ENCODE data around the gene GDPD3. TPM values are rescaled to one million over a fixed set of nuclear protein-coding genes. Genes with fewer than 3 reads are reported as not detected.
A peak's percentile ranks its signal among the peaks of the same experiment; 100 is the strongest.

Gene GDPD3
- total and polyA plus RNA-seq, 2 of the 13 experiments (the other 11 are each of a cell fraction or from before 2014, with no cell fraction given) = 18.7 to 20.6 TPM

- TF ChIP-seq ARID4A (CRISPR knock-in tag; IDR thresholded peaks at IDR 0.05; ENCODE audit: borderline replicate concordance) (peak; percentile 78; the same call in 1 of the 2 replicates), HIVEP1 (CRISPR knock-in tag; IDR thresholded peaks at IDR 0.05) (no peak), ELF4 (CRISPR knock-in tag; IDR thresholded peaks at IDR 0.05; ENCODE audit: borderline replicate concordance) (peak; percentile 80; the same call in 1 of the 2 replicates), ATM (IDR thresholded peaks at IDR 0.05; ENCODE audit: borderline replicate concordance) (0 out of 2 replicates have a peak, but pooled peaks have one; percentile 87), JUND (CRISPR knock-in tag; IDR thresholded peaks at IDR 0.05) (no peak), LBX2 (CRISPR knock-in tag; IDR thresholded peaks at IDR 0.05; ENCODE audit: borderline replicate concordance) (no peak), NONO (IDR thresholded peaks at IDR 0.05) (no peak), NONO (CRISPR knock-in tag; conservative IDR thresholded peaks at IDR 0.05) (peak; percentile 62), DNMT1 (CRISPR knock-in tag; IDR thresholded peaks at IDR 0.05) (no peak), ISL2 (CRISPR knock-in tag; IDR thresholded peaks at IDR 0.05) (peak; percentile 71), ATF7 (IDR thresholded peaks at IDR 0.05) (peak; percentile 72; the same call in 1 of the 2 replicates), ATF7 (CRISPR knock-in tag; IDR thresholded peaks at IDR 0.05) (no peak; the same call in 1 of the 2 replicates), AKNA (CRISPR knock-in tag; IDR thresholded peaks at IDR 0.05; ENCODE audit: borderline replicate concordance) (no peak), ZNF329 (CRISPR knock-in tag; IDR thresholded peaks at IDR 0.05; ENCODE audit: low read depth) (no peak)
Measured at GRCh38 chr16:30139583-30140481, 26.5 kb upstream of the GDPD3 start (continued).

Data from HepG2 (cell line).